Astrocyte of the hippocampus (primary cell): ENCODE results near the gene ZDHHC13.
A peak's percentile ranks its signal among the peaks of the same experiment; 100 is the strongest.
"Not testable (repeated sequence)": the region's sequence is repeated elsewhere in the genome, so short reads cannot be mapped to it uniquely, and the experiment has no call there.

Experiments
- DNase-seq: peaks from one replicate; pipeline ENCODE4 v3.0.0; 2011; ENCODE audit warnings: low read depth, low spot score

ZDHHC13 gene

DNA sequence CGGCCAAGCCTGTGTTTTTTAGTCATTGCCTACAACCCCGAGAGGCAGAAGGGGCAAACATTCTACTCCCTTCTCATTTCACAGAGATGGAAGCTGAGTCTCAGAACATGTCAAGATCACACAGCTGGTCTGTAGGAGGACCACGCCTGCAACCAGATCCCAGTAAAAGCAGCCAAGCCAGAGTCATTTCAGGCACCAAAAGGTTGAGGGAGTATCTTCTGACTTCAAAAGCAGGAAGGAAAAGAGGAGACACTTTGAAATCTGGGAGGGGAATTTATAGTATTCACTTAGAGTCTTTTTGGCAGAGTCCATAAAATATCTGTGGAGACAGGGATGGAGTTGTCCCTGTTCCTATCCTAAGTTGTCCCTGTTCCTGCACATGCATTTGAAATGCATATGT is 17.9 kb upstream of the ZDHHC13 start:
- DNase-seq, result no peak

DNA sequence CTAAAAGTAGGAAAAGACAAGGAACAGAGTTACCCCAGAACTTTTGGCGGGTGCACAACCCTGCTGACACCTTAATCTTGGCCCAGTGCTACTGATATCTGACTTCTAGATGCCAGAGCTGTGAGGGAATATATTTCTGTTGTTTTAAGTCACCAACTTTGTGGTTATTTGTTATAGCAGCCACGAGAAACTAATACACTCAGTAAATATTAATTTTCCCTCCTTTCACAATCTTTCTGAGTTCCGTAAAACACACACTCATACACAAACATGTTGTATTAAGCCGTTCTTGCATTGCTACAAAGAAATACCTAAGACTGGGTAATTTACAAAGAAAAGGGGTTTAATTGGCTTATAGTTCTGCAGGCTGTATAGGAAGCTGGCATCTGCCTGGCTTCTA is 16.1 kb upstream of the ZDHHC13 start:
- DNase-seq, result no peak

DNA sequence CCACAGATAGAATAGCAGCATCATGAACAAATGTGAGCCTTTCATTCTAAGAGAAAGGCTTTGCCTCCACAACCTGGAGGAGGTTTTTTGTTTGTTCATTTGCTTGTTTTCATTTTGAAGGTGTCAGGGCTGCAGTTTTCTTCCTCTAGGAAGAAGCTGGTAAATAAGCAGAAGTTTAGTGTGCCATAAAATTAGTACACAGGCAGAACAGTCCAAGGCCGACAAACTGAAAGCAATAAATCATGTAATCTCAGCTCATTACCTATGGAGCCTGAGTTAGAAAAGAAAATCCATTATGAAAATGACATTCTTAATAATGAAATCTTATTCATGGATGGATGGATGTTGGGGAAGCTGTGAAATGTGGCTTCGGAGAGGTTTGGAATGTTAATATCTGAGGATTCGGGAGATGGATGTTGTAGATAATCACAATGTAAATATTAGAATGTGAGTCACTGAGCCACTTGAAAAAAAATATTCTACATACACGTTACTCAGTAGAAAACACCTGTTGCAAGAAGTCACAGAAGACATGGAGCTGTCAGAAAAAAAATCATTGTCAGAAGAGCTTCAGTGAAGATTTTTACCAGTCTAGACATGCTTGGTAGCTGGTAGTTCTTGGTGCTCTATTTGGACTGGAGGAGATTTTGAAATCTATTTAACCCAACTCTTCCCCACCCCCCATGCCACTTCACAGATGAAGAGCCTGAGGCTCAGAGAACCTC is 15.0 kb upstream of the ZDHHC13 start:
- DNase-seq, result no peak

GRCh38 chr11:19102521-19102900 is 14.5 kb upstream of the ZDHHC13 start:
- no peak for DNase-seq

- no peak for DNase-seq
Measured at GRCh38 chr11:19105011-19105410, 12.0 kb upstream of the ZDHHC13 start.

DNA sequence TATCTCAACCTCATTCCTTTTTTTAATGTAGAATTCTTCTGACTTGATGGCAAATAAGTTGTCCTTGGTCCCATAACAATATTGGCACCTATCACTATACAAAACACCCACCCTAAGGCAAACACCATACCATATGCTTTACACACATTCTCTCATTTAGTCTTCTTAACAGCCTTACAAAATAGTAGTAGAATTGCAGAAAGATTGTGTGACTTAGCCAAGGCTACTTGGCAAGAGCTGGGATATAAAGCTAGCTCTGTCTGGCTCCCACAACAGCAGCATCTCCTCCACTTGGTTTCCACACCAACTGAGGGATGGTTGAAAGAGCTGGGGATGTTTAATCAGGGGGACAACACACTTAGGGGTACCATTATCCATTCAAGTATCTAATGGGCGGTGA is 9.8 kb upstream of the ZDHHC13 start:
- DNase-seq, result no peak

DNA sequence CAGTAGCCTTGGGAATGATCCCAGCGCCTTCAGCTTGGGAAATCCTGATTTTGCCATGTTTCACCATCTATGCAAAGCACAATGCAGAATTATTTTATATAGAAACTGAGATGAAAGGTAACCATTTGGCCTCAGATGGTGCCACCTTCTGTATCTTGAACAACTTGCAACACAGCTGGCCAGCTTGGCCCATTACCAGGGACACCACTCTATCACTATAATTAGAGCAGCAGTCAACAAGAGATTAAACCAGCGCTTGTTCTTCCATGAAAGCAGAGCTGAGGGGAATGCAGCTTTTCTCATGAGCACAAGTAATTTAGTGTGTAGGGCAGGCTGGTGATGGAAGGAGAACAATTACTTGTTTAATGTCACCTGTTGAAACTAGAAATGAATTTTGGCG is 6.7 kb upstream of the ZDHHC13 start:
- DNase-seq, result no peak

DNA sequence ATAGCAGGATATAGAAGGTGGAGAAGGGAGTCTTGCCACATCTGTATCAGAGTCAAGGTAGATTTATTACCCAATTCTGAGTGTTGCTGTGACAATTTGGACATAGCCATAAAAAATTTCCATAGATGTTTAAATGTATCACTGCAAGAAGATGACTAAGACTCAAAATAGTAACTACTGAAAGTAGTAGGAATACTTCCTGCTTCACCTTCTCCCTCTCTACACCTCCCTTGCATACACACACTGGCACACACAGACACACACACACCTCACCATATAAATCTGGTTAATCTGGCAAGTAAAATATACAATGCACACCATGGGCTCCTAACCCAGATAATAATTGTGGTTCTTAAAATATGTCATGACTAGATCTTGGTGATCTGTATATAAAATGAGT is 5.2 kb upstream of the ZDHHC13 start:
- DNase-seq, result no peak

DNA sequence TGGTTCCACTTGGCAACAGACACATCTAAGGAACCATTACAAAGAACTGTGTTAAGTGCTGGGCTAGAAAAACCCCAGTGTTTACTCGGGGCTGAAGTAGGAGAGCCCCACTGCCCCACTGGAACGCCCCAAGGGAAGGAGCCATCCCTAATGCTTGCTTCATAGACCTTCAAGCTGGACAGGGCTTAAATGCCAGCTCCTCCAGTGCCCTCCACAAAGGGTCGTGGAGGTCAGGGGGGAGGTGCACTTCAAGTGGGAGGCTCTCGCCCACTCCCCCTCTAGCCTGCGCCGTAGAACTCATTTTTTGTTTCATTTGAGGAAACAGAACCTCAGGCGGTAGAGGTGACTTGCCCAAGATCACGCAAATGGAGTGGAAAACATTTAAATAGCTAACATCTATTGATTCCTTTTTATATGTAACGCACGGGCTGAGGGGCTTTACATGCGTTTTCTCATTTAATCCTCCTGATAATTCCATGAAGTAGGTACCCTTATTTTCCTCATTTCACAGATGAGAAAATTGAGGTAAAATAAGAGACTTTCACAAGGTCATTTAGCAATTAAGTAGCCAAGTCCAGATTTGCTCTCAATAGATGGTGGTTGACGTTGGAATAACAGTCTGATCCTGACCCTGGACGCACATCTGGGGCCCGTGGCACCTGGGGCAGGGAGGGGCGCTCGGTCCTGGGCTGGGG is 545 bp upstream of the ZDHHC13 start:
- DNase-seq, result no peak

DNA sequence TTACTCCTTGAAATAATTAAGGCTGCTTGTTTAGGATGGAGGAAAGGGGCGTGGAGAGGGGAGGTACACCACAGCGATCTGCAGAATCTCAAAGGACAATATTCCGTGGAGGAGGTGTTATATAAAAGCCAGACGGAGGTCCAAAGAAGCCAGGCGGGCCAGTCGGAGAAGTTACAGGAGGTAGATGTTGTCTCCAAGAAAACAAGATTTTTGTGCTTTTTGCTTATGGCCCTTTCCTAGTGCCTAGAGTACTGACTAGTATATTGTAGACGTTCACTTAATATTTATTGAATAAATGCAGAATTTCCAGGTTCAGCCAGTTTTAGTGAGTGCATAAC is 761 bp downstream of the ZDHHC13 start:
- DNase-seq, result peak; percentile 51

DNA sequence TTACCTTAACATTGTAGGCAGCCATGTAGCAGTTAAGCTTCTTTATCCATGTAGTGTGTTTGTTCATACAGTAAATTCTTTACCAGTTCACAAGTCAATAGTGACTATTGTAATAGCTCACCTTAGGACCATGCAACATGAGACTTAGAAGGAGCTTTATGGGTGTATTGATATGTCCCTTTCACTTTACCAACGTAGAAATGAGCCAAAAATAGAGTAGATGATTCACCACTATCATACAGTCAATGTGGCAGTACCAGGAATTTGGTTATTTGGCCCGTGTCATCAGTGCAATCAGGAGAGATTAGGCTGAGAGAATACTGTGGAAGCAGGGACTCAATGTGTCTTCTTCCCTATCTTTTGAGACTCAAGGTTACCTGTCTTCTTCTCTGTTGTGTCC is 4.7 kb downstream of the ZDHHC13 start:
- no peak for DNase-seq

- DNase-seq, result no peak
Measured at GRCh38 chr11:19122960-19123615, 6.1 kb downstream of the ZDHHC13 start.

DNA sequence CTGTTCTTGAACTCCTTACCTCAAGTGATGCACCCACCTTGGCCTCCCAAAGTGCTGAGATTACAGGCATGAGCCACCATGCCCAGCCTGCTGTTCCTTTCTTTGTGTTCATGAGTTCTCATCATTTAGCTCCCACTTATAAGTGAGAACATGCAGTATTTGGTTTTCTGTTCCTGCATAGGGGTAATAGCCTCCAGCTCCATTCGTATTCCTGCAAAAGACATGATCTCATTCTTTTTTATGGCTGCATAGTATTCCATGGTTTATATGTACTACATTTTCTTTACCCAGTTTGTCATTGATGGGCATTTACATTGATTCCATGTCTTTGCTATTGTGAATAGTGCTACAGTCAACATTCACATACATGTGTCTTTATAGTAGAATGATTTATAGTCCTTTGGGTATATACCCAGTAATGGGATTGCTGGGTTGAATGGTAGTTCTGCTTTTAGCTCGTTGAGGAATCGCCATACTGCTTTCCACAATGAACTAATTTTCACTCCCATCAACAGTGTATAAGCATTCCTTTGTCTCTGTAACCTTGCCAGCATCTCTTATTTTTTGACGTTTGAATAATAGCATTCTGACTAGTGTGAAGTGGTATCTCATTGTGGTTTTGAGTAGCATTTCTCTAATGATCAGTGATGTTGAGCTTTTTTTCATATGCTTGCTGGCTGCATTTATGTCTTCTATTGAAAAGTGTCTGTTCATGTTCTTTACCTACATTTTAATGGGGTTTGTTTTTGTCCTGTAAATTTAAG is 9.8 kb downstream of the ZDHHC13 start:
- DNase-seq, result peak; percentile 58

DNA sequence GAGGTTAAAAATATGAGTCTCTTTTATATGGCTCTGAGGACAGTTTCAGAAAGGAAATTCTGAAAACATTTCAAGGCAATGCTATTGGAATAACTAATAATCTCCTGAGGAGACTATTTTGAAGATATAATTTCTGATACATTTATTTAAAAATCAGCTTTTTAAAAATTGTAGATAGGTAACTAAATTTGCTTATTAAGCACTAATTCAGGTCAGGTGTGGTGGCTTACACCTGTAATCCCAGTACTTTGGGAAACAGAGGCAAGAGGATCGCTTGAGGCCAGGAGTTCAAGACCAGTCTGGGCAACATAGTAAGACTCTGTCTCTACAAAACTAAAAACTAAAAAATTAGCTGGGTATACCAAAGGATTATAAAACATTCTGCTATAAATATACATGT is 17.0 kb downstream of the ZDHHC13 start:
- no peak for DNase-seq

DNA sequence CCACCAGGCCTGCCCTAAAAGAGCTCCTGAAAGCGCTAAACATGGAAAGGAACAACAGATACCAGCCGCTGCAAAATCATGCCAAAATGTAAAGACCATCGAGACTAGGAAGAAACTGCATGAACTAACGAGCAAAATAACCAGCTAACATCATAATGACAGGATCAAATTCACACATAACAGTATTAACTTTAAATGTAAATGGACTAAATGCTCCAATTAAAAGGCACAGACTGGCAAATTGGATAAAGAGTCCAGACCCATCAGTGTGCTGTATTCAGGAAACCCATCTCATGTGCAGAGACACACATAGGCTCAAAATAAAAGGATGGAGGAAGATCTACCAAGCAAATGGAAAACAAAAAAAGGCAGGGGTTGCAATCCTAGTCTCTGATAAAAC is 19.9 kb downstream of the ZDHHC13 start:
- DNase-seq, result not testable (repeated sequence)

DNA sequence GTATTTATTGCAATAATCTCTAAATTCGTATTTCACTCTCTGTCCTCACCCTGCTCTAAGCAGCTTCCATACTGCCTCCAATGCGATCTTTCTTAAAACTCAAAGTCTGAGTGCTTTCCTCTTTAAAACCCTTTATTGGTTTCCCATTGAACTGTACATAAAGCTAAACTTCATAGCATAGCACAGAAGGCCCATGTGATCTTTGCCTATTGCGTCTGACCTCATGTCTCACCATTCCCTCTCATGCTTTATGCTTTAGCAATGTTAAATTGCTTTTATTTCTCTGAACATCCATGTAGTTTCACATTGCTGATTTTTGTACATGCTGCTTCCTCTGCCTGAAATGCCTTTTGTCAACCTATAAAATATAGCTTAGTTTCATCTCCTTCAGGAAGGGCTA is 28.4 kb downstream of the ZDHHC13 start:
- no peak for DNase-seq

- no peak for DNase-seq
Measured at GRCh38 chr11:19156892-19157291, 39.9 kb downstream of the ZDHHC13 start.

DNA sequence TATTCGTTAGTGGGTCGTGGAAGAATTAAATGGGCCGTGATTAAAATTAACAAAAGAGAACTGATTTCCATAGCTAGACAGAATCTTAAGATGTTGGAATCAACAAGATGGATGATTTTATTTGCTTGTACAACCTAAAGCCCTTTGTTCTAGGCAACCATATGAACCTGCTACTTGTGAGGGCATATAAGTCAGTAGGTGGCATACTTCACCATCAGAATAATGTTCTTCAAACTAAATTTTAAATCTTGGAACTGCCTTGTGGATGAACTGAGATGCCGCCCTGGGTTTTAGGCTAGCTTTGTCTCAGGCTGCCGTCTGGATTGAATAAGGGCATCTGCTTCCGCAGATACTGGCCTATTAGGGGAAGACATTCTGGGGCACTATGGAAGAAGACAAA is 43.9 kb downstream of the ZDHHC13 start:
- no peak for DNase-seq

DNA sequence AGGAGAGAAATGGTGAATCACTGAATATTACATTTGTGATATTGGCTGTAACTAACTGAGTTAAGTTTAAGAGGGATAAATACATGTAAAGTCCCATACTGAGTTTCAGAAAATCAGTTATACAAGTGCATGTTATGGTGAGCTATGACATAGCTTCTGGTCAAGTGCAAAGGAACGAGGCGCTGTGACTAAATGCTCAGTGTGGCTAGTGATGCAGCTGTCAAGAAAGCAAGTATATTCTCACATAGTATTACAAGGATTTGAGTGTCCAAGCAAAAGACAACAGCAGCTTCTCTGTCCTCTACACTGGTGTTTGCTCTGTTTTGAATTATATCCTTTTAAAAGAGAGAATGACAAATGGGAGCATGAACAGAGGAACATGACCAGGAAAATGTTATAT is 44.7 kb downstream of the ZDHHC13 start:
- no peak for DNase-seq

DNA sequence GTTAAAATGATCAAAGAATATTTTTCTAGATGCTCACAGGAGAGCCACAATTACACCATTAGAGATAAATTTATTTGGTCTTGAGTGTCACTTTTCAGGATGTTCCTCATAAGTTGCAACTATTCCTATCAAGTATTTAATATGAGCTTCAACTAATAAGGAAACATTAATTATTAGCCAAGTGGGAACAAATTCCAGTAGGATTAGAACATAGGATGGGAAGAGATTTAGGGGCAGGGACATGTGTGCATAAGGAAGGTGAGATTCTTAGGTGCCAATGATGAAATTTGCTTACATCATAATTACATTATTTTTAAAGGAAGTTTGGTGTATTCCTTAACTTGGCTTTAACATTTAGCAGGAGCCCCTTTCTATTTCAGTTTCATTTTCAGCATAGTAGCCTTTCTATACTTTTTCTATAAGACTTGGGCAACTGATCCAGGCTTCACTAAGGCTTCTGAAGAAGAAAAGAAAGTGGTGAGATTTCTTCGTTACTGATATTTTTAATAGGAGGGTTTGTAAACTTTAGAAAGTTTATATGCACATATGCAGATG is 46.1 kb downstream of the ZDHHC13 start:
- DNase-seq, result no peak

- no peak for DNase-seq
Measured at GRCh38 chr11:19163617-19164016, 46.6 kb downstream of the ZDHHC13 start.

DNA sequence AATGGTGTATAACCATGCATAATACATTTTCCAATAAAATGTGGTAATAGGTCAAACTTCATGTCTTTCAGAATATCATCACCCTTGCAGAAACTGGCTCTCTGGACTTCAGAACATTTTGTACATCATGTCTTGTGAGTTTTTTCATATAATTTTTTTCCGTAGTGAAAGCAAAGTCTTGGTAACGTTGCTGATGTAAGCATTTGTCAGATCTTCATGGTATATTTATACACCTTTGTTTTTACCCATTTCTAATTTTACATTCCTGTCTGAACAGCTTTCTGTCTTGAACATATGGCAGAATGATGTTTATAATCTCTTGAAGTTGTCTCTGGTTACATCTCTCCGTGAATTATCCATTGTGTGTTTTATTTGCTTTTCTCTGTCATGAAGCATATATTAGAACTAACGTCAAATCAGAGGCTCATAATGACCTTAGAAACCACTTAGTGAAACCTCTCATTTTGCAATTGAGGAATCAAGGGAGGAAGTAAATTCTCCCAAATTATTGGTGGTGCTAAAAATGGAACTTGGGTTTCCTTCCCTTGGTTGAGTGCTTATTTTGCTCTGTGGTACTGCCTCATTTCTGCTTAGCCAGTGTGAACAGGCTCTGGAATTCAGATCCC is 47.4 kb downstream of the ZDHHC13 start:
- no peak for DNase-seq
